Right hindlimb (tissue), 1 donor: ENCODE results near the gene SFXN5.
A peak's percentile ranks its signal among the peaks of the same experiment; 100 is the strongest.
"Not testable (repeated sequence)": the region's sequence is repeated elsewhere in the genome, so short reads cannot be mapped to it uniquely, and the experiment has no call there.

ENCODE experiments used
- DNase-seq: peaks from one replicate; pipeline ENCODE4 v3.0.0-alpha.2; 2018

The SFXN5 gene

GRCh38 chr2:73078457-73079411 is 7.2 kb upstream of the SFXN5 start:
- DNase-seq = no peak

- no peak for DNase-seq
Observed at GRCh38 chr2:73077424-73077795, 5.9 kb upstream of the SFXN5 start.

DNA sequence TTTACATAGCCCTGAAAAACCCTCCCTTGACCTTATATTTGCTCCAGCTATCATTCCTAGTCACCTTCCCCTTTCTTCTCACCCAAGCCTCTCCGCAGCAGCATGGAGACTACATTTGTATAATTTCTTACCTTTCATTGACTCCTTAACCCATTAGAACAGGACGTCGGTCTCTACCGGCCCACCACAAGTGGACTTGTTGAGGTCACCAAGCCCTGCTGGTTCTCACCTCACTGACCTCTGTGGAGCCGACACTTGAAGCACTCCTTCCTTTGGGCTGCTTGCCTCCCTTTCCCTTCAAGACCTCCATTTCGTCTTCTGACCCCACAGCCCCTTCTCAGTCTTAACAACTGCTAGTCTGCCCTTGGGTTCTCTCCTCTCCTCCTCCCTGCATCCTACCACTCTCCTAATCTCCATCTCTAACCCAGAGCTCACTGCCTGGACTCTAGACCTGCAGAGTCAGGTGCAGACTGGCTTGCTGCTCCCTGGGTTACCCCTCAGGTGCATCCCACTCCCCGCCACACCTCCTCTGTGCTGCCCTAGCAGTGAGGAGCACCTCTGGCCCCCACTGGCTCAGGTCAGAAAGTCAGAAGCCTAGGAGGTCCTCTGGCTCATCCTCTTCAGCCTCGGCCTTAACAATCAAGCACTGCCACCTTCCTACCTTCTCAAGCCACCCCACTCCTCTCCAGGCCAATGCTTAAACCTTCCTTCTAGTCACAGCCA is 5.3 kb upstream of the SFXN5 start:
- no peak for DNase-seq

GRCh38 chr2:73075477-73076373 is 4.2 kb upstream of the SFXN5 start:
- DNase-seq = peak; percentile 50

- no peak for DNase-seq
Observed at GRCh38 chr2:73074110-73075069, 2.9 kb upstream of the SFXN5 start.

DNA sequence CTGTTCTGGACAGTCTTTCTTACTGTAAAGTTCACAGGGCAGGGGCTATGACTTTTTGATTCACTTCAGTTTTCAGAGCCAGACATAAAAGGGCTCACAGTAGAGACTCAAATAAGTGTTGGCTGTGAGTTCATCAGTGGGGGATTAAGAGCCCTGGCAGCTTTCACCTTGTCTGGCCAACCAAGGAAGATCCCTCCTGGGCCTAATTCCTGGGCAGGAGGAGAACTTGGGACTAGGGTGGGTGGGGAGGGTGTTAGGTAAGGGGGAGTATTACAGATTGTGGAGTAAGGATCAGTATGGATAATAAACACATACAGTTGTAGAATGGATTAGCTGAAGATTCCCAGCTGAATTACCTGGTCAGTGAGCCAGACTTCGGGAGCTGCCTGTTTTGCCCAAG is 904 bp upstream of the SFXN5 start:
- no peak for DNase-seq

- DNase-seq = peak; percentile 45
Observed at GRCh38 chr2:73072129-73072395, 550 bp upstream of the SFXN5 start.

DNA sequence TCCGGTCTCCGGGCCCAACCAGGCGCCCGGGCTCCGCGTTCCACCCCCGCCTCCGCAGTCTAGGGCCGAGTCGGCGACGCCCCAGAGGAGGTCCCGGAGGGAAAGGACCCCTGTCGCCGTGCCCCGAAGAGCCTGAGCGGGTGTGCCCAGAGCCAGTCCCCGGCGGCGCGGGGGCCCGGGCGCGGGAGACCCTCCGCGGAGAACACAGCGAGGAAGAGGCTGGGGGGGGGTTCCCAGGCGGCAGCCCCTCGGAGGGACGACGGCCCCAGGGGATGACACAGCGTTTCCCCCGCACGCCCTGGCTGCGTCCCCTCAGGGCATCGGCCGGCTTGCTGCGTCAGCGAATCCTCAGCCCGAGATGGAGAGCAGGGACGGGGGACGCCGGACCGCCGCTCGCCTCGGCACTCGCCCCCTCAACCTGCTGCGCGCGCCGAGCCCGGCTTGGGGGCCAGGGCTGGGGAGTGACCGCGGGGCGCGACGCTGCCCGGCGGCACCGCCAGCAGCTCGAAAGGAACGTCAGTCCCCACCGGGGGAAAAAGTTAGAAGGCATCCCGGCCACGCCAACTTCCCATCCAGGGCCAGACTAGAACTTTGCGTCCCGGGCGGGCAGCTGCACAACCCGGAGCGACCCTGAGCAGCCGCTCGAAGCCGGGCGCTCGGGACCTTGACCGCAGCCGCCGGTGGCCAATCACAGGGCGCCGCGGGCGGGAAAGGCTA is 711 bp downstream of the SFXN5 start:
- DNase-seq = no peak

DNA sequence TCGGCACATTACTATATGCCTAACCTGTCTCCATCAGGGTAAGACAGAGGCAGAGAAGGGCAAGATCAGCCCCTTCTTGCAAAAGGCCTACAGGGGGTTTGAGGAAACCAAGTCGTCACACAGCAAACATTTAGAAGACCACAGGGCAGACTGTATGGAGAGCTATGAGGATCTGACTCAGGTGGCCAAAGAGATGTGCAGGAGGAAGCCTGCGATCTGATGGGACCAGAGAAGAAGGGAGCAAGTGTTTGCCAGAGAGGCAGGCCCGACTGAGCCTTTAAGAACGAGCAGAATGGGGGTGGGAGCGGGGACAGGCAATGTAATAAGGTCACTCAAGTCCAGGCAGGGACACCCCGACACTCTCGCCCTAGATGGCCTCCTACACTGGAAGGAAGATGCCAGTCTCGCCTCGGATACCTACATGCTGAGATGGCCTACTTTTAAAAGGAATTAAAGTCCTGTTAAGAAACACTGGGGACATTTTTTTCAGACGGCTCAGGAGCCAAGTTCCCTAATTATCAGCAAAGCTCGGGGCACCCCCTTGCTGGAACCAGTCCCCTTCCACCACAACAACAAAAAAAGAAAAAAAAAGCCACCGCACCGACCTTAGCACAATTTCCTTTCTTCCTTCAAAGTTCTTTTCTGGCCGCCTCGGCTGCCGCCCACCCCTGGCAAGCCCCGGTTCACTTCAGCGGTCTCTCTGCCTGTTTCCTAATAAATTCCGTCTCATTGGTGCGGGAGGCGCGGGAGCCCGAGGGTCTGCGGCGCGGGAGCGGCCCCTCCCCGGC is 1.5 kb downstream of the SFXN5 start:
- peak; percentile 37 for DNase-seq

GRCh38 chr2:73069041-73069854 is 2.3 kb downstream of the SFXN5 start:
- DNase-seq = no peak

DNA sequence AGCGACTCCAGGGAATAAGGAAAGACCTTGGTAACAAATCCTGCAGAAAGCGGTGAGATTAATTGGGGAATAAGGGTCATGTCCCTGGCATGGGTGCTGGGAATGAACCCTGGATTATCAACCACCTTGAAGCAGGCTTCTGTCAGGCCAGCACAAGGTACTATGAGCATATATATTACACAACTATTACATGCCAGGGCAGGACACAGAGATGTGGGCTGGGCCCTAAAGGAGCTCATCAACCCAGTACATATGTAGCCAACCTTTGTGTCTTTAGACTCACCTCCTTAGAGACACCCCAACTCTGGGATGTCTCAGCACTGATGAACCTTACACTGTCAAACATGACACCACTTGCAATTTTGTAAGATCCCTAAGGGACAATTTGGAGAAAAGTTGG is 3.4 kb downstream of the SFXN5 start:
- no peak for DNase-seq

DNA sequence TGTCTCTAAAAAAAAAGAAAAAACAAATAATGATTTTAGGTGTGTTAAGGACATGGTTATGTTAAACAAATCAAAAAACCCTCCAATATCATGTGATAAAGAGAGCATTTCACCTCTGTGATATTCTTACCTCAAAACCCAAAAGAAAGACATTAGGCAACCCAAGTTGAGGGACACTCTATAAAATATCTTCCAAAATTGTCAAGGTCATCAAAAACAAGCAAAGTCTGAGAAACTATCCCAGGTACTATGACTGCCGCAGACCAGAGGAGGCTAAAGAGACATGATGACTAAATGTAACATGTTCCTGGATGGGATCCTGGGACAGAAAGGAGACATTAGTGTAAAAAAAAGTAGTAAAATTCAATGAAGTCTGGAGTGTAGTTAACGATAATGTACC is 4.5 kb downstream of the SFXN5 start:
- no peak for DNase-seq

- DNase-seq = not testable (repeated sequence)
Observed at GRCh38 chr2:73065070-73065469, 6.4 kb downstream of the SFXN5 start.

DNA sequence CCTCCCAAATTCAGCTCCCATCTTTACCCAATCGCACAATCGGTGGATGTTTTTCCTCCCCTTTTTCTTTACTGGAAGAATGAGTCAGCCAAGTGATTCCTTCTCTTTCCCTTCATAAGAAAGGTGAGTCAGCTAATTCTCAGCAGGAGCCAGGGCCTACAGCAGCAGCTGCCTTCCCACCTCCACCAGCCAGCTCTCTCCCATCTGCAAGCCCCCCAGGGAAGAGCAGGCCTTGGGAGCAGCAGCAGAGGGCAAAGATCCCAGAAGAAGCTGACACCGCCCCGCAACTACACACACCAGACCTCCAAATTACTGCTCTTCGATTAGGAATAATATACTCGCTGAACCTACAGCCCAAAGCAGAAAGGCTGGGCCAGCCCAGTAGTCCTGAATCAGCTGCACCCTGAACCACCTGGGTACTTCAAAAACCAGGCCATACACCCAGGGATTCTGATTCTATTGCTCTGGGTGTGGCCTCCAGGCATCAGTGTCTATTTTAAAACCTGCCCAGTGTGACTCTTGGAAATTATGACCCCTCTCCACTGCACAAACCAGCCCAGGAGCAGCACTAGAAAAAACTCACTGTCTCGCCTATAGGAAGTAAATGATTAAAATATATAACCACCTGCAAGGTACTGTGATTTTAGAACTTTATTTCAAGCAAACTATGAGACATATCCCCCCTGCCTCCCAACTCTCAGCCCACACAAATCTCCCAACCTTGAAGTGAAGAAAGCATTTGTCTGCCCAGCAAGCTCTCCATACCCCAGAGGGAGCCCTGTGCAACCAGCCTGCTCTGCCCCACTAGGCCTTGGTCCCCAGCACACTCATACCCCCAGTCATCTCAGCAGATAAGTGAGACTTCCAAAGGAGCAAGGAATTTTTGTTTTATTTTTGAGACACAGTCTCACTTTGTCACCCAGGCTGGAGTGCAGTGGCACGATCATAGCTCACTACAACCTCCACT is 7.3 kb downstream of the SFXN5 start:
- no peak for DNase-seq

DNA sequence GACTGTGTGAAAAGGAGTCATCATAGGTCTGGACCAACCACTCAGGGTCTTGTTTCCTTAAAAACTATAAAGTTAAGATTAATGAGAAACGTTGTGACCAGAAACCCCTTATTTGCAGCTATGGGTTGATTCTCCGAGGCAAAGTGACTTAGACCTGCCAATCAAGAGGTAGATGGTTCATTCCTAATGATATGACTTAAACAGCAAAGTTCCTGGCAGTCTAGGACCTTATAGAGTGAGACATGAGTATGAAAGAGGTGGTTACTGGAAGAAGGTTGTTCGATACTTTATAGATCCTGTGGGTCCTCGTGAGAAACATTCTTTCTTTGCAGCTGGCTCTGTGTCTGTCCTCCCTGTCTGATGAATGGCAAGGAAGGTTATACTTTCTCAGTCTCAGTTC is 8.0 kb downstream of the SFXN5 start:
- DNase-seq = no peak

DNA sequence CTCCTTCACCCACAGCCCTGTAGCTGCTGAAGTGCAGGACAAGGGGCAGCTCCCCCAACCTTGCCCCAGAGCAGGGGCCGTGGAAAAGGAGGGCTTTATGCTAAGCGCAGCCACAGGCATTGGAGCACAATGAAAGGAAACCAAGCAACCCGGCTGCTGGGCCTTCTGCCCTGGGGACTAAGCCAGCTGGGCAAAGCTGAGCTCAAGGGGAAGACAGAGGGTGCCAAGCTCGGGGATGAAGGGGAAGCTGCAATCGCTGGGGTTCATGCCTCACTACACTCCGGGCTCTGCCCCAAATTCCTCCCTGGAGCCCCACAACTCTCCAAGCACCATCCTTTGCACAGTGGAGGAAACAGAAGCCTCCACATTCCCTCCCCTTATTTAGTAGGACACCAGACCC is 12.4 kb downstream of the SFXN5 start:
- no peak for DNase-seq

DNA sequence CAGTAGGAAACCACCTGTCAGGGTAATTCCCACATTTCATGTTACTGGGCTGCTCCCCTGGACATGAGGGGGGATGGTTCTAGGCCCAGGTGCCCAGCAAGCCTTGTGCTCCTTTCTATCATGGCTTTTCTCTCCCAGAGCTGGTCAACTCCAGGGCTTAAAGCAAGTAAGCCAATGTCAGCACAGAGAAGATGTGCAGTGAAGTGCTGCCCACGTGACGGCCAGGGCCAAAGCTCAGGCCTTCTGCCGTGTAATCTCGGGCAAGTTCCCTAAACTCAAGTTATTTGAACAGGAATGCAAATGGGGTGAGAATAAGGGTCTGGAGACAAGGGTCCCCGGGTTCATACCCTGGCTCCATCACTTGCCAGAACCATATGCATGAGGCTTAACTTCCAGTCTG is 16.5 kb downstream of the SFXN5 start:
- DNase-seq = no peak

DNA sequence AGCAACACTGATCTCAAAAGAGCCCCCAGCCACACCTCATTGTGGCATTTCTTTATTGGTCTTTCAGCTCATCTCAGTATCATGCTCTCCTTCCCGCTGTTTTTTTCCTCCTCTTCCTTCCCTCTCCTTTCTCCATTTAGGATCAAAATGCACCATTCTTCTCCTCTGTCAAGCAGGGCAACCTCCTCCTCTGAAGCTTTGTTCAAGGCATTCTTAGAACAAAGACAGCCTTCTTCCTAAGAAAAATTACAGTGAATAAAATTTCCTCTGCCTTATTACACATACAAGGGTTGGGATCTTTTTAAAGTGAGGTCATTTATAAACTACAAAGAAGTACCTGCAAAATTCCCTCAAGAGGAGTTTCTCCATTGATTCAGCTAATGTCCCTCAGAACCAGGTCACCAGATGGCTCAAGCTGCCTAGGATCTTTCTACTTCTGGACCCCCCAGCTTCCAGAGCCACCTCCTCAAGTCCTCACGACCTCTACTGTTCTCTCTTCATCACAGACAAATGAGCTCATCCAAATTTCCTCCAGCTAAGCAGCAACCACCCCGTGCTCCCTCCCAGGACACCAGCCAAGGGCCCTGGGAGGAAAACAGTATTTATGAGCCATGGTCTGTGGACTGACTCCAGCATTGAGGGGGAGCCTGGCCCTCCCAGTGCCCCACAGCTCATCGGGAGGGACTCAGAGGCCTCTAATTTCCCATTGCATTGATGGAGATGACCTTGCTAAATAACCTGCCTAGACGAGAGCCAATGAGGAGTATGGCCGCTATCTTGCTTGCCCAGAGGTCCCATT is 18.0 kb downstream of the SFXN5 start:
- DNase-seq = no peak
